ENCODE results near the gene KDELR3.

The KDELR3 gene

GRCh38 chr22:38435010-38435409, 32.9 kb upstream of the KDELR3 start:
- no peaks in the 10 kb centered on the region for H3K4me1 Mint-ChIP-seq
- peaks cover 4% of the 10 kb centered on the region for H3K27me3 Mint-ChIP-seq (ENCODE audit: low read depth)

DNA sequence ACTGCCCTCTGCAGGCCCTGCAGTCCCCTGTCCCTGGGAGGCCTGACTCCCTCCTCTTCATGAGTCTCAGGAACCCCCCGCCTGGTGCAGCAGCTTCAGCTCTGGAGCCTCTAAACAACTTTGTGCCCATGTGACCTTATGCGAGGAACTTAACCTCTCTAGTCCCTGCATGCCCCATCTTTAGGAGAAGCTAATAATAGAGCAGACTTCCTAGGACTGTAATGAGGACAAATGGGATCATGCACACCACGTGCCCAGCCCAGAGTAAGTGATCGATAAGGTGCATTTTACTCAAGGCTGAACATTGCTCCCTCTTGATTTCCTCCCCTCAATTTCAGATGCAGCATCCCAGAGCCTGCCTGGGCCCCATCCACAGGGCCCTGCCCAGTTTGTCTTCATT, 31.9 kb upstream of the KDELR3 start:
- Mint-ChIP-seq H3K36me3 (ENCODE audit: low read depth) (no peaks in the 10 kb centered on the region), H3K9me3 (no peaks in the 10 kb centered on the region), H3K27me3 (ENCODE audit: low read depth) (peaks cover 4% of the 10 kb centered on the region)

More at GRCh38 chr22:38435010-38435409, 32.9 kb upstream of the KDELR3 start:
- TF ChIP-seq, protein P1, sequence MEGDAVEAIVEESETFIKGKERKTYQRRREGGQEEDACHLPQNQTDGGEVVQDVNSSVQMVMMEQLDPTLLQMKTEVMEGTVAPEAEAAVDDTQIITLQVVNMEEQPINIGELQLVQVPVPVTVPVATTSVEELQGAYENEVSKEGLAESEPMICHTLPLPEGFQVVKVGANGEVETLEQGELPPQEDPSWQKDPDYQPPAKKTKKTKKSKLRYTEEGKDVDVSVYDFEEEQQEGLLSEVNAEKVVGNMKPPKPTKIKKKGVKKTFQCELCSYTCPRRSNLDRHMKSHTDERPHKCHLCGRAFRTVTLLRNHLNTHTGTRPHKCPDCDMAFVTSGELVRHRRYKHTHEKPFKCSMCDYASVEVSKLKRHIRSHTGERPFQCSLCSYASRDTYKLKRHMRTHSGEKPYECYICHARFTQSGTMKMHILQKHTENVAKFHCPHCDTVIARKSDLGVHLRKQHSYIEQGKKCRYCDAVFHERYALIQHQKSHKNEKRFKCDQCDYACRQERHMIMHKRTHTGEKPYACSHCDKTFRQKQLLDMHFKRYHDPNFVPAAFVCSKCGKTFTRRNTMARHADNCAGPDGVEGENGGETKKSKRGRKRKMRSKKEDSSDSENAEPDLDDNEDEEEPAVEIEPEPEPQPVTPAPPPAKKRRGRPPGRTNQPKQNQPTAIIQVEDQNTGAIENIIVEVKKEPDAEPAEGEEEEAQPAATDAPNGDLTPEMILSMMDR (IDR thresholded peaks at IDR 0.05; ENCODE audit: unreplicated experiment in 3 of 3) = no peak
- Mint-ChIP-seq H3K4me3 (no peak overlapping the region), H3K9me3 (no peaks in the 10 kb centered on the region), H3K36me3 (ENCODE audit: low read depth) (no peaks in the 10 kb centered on the region), H3K27ac (no peak overlapping the region)

DNA sequence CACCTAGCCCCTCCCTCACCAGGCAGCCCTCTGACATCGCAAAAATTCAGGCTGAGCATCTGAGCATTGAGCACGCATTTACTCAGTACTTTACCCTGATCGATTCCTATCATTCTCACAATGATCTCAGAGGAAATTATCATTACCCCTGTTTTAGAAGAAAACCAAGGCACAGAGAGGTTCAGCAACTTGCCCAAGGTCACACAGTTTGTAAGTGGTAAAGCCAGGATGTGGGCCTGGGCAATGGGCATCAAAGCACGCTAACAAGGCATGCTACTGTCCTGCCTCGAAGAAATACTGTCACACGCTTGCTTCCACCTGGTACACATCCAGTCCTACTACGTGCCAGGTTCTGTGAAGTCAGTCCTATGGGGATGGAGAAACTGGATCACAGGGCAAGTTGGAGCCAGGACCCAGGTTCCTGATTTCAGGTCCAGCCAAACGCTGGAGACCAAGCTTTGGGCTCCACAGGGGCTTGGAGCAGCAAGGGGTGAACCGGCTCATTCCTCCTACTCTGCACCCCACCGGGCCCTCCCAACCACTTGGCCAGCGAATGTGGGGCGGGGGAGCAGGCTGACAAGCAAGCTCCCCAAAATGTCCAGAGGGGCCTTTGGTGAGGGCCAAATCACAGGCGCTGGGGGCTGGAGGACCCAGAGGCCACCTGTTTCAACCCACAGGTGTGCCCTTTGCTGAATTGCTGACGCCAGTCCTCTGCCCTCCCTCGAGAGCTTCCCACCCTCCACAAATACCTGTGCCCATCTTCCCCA, 31.1 kb upstream of the KDELR3 start:
- H3K4me3 Mint-ChIP-seq = no peak overlapping the region

More for the DNA sequence above, 31.9 kb upstream of the KDELR3 start:
- no peak overlapping the region for H3K4me3 Mint-ChIP-seq
- no peak overlapping the region for H3K27ac Mint-ChIP-seq
- TF ChIP-seq, protein P1 (IDR thresholded peaks at IDR 0.05; ENCODE audit: unreplicated experiment in 3 of 3) = no peak
- H3K4me1 Mint-ChIP-seq = no peaks in the 10 kb centered on the region

GRCh38 chr22:38437416-38437815, 30.5 kb upstream of the KDELR3 start:
- H3K9me3 Mint-ChIP-seq = no peaks in the 10 kb centered on the region
- peaks cover 6% of the 10 kb centered on the region for H3K27me3 Mint-ChIP-seq (ENCODE audit: low read depth)
- no peaks in the 10 kb centered on the region for H3K36me3 Mint-ChIP-seq (ENCODE audit: low read depth)
- H3K4me1 Mint-ChIP-seq = no peaks in the 10 kb centered on the region
- H3K4me3 Mint-ChIP-seq = no peak overlapping the region
- H3K27ac Mint-ChIP-seq = no peak overlapping the region
- TF ChIP-seq, protein P1 (IDR thresholded peaks at IDR 0.05; ENCODE audit: unreplicated experiment in 3 of 3) = no peak

More for the DNA sequence above, 31.1 kb upstream of the KDELR3 start:
- H3K4me1 Mint-ChIP-seq = no peaks in the 10 kb centered on the region
- H3K9me3 Mint-ChIP-seq = no peaks in the 10 kb centered on the region
- no peak overlapping the region for H3K27ac Mint-ChIP-seq
- H3K27me3 Mint-ChIP-seq (ENCODE audit: low read depth) = peaks cover 4% of the 10 kb centered on the region
- TF ChIP-seq, protein P1 (IDR thresholded peaks at IDR 0.05; ENCODE audit: unreplicated experiment in 3 of 3) = no peak
- H3K36me3 Mint-ChIP-seq (ENCODE audit: low read depth) = no peaks in the 10 kb centered on the region

DNA sequence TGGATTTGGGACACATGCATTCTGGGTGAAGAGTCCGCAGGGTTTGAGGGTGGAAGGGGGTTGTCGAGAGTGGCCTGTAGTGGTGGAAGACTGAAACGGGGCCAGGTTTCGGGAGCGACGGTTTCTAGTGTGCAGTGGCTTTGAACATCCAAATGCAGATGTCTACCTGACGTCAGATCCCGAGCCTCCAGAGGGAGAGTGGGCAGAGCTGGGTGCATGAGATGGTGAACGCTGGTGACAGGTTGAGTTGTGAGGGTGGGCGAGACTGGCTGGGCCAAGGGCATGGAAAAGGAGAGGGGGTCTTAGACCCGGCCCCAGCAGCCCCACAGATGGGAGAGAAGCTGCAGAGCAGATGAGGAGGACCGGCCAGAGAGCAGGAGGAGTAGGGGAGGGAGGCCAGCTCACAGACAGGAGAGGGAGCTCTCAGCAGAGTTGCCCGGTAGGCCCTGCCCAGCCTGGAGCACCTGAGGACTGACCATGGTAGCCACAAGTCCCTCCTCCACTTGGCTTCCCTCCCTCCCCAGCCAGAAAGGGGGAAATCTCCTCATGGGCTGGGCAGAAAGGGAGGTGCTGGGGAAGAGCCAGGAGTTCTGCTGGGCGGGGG, 27.0 kb upstream of the KDELR3 start:
- TF ChIP-seq, protein P1 (IDR thresholded peaks at IDR 0.05; ENCODE audit: unreplicated experiment in 3 of 3) = no peak
- H3K36me3 Mint-ChIP-seq (ENCODE audit: low read depth) = no peaks in the 10 kb centered on the region

More for the DNA sequence above, 27.0 kb upstream of the KDELR3 start:
- no peaks in the 10 kb centered on the region for H3K9me3 Mint-ChIP-seq
- no peaks in the 10 kb centered on the region for H3K4me1 Mint-ChIP-seq
- peaks cover 19% of the 10 kb centered on the region for H3K27me3 Mint-ChIP-seq (ENCODE audit: low read depth)
- H3K27ac Mint-ChIP-seq = no peak overlapping the region
- no peak overlapping the region for H3K4me3 Mint-ChIP-seq

Measured in nephron (organoid).